Ovary (tissue), 9 donors: ENCODE results near the gene APP. TPM values are rescaled to one million over a fixed set of nuclear protein-coding genes. Genes with fewer than 3 reads are reported as not detected.

Source experiments
- DNase-seq, 5 donors: peaks; one replicate each; pipeline ENCODE4 v3.0.0-alpha.2; 2019 to 2020
- H3K27ac ChIP-seq, 2 donors: fragments of 200-600 bp; one replicate each; pipeline versions ENCODE4 v1.5.1 to v1.8.0; 2019 to 2022
- H3K27me3 ChIP-seq: fragments of 200-600 bp; one replicate; pipeline ENCODE4 v1.8.0; 2022
- H3K36me3 ChIP-seq: fragments of 200-600 bp; sonication (generic); one replicate; pipeline ENCODE4 v1.5.1; 2019
- H3K4me1 ChIP-seq: one replicate; pipeline ENCODE4 v1.8.1; 2013; ENCODE audit warnings: mild to moderate bottlenecking, moderate library complexity; ENCODE audit not compliant: insufficient read depth
- H3K4me3 ChIP-seq: fragments of 200-600 bp; sonication (generic); one replicate; pipeline ENCODE4 v1.5.1; 2017
- H3K9me3 ChIP-seq, 2 donors: fragments of 200-600 bp in 1 of 2; sonication (generic) in 1 of 2; one replicate each; pipeline versions ENCODE4 v1.5.1 to v1.8.1; 2013 to 2019; ENCODE audit warnings: mild to moderate bottlenecking in 1 of 2, moderate library complexity in 1 of 2
- CTCF ChIP-seq, 3 donors: fragments of 450-650 bp in 2 of 3; fragments of 200-600 bp in 1 of 3; IDR thresholded peaks; one replicate each; pipeline versions ENCODE4 v1.5.1 to v1.8.0; 2016 to 2022; ENCODE audit warnings: antibody characterized with exemption in 3 of 3, mild to moderate bottlenecking in 1 of 3
- EP300 ChIP-seq: sonication (generic); formaldehyde crosslinking; IDR thresholded peaks from one replicate; pipeline ENCODE4 v1.6.1; 2017; ENCODE audit warnings: antibody characterized with exemption
- POLR2A ChIP-seq: fragments of 450-650 bp; IDR thresholded peaks from one replicate; pipeline ENCODE4 v1.6.1; 2017; ENCODE audit warnings: antibody characterized with exemption, mild to moderate bottlenecking, moderate library complexity
- WGBS, 3 donors: extraction: QIAGEN DNeasy Blood & Tissue Kit in 1 of 3; methylation state at CpG; one replicate each; pipeline versions ENCODE4 v1.1.5 to v1.1.7; 2013 to 2017; 5-methylcytosine and 5-hydroxymethylcytosine counted together
- intact Hi-C, 4 donors: fragments of 100-400 bp; cut with DNase I; formaldehyde crosslinking; loops; one replicate each; pipeline versions ENCODE4 v1.11.0 to v1.15.1; 2022 to 2023
- polyA plus RNA-seq, 2 donors: library from polyadenylated mRNA; stranded (reverse); fragments of 200-250 nt in 1 of 2; fragments of 350-450 nt in 1 of 2; fragmentation: Illumina TruSeq in 1 of 2; extraction: RNeasy Lipid Tissue Mini Kit (QIAGEN cat#74804) in 1 of 2; gene quantifications; one replicate each; pipeline ENCODE4 v1.2.3, GENCODE V29; 2013 to 2014
- total RNA-seq, 7 donors: library from RNA; depleted of rRNA in 2 of 7; stranded (reverse); fragments of >200 nt in 2 of 7; fragmentation: NEBNext Ultra II Directional in 3 of 7; extraction: Animal tissue kit (Norgen Biotek cat#: 25700) in 3 of 7; gene quantifications; one replicate each; pipeline versions ENCODE4 v1.1.0 to v1.2.4, GENCODE V29; 2016 to 2023
- donor health status: DM: no; HTN: no; CAD: no; lungs with moderate emphysema.
- donor health status: DM: no; HTN: no; CAD: no.
- donor health status: Bipolar disorder and iron deficiency.
- donor health status: DM: yes; HTN: yes; CAD: no.
- donor health status: DM: no; HTN: no; CAD: no.
- donor health status: DM: yes; HTN: yes; CAD: no.

Gene APP
- total and polyA plus RNA-seq, 9 donors = 211 to 945 (median 364) TPM

GRCh38 chr21:25967181-25967900, 203.2 kb downstream of the APP start:
- Histone ChIP-seq H3K36me3 (no peaks in the 10 kb centered on the region), H3K9me3 (no peaks in the 10 kb centered on the region), H3K27me3 (no peaks in the 10 kb centered on the region), H3K4me1 (no peaks in the 10 kb centered on the region), H3K27ac (no peak overlapping the region), H3K4me3 (no peak overlapping the region)
- WGBS, 3 donors = 63 to 70% (median 63%) methylated on average over 4 of the region's 4 CpGs
- TF ChIP-seq POLR2A (no peak), EP300 (no peak), CTCF (IDR thresholded peaks at IDR 0.05) (no peak)
- intact Hi-C loops = no loop called here
- DNase-seq = no peak

- intact Hi-C loops = no loop called here
These were observed 204.4 kb downstream of the APP start for GRCh38 chr21:25965951-25966707.

GRCh38 chr21:25964926-25965325, 205.6 kb downstream of the APP start:
- H3K4me1 ChIP-seq = no peaks in the 10 kb centered on the region
- H3K27ac ChIP-seq = no peak overlapping the region
- no peak for DNase-seq
- TF ChIP-seq EP300 (no peak), CTCF (IDR thresholded peaks at IDR 0.05) (no peak), POLR2A (no peak)
- intact Hi-C loops = no loop called here
- WGBS, 3 donors = 92 to 95% (median 93%) methylated on average over 5 of the region's 5 CpGs
- no peak overlapping the region for H3K4me3 ChIP-seq
- no peaks in the 10 kb centered on the region for H3K36me3 ChIP-seq
- H3K9me3 ChIP-seq = no peaks in the 10 kb centered on the region
- no peaks in the 10 kb centered on the region for H3K27me3 ChIP-seq

More at GRCh38 chr21:25965951-25966707, 204.4 kb downstream of the APP start:
- no peaks in the 10 kb centered on the region for H3K36me3 ChIP-seq
- H3K9me3 ChIP-seq = no peaks in the 10 kb centered on the region
- no peak for DNase-seq
- H3K4me3 ChIP-seq = no peak overlapping the region
- TF ChIP-seq EP300 (no peak), POLR2A (no peak), CTCF (IDR thresholded peaks at IDR 0.05) (no peak)
- no peaks in the 10 kb centered on the region for H3K27me3 ChIP-seq
- H3K27ac ChIP-seq = no peak overlapping the region
- 85 to 87% (median 86%) methylated on average over 3 of the region's 3 CpGs for WGBS, 3 donors
- H3K4me1 ChIP-seq = no peaks in the 10 kb centered on the region

GRCh38 chr21:25964015-25964414, 206.6 kb downstream of the APP start:
- TF ChIP-seq EP300 (no peak), POLR2A (no peak), CTCF (IDR thresholded peaks at IDR 0.05) (no peak)
- H3K27ac ChIP-seq = no peak overlapping the region
- no peak for DNase-seq
- H3K9me3 ChIP-seq = no peaks in the 10 kb centered on the region
- 86 to 94% (median 86%) methylated on average over 5 of the region's 5 CpGs for WGBS, 3 donors
- H3K4me3 ChIP-seq = no peak overlapping the region
- intact Hi-C loops = no loop called here
- no peaks in the 10 kb centered on the region for H3K36me3 ChIP-seq
- H3K27me3 ChIP-seq = no peaks in the 10 kb centered on the region
- H3K4me1 ChIP-seq = no peaks in the 10 kb centered on the region
